ENCODE measurements around the gene PALMD. TPM values are rescaled to one million over a fixed set of nuclear protein-coding genes. Genes with fewer than 3 reads are reported as not detected.

The PALMD gene
- total RNA-seq, 2 donors from 2014 or later, result not detected

DNA sequence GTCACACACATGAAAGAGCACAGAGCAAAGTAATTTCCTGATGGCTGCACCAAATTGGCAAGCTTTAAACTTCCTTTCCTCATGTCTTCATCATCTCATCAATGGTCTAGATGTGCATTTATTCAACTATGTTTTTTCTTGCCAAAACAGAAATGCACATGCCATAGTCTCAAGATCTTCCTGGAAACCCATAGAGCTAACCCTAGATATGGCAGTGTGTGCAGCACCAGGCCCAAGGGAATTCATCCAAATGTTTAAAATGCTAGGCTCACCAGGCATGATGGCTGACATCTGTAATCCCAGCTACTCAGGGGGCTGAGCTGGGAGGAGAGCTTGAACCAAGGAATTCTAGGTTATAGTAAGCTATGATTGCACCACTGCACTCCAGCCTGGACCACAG lies 31.2 kb upstream of the PALMD start:
- H3K27me3 Mint-ChIP-seq, result peaks cover 8% of the 10 kb centered on the region
- H3K9me3 ChIP-seq (ENCODE audit: control insufficient read depth, low read length, poor library complexity, severe bottlenecking), result no peaks in the 10 kb centered on the region
- DNase-seq, result no peak
- H3K27ac Mint-ChIP-seq, result no peak overlapping the region
- no peaks in the 10 kb centered on the region for H3K36me3 Mint-ChIP-seq (ENCODE audit: low read depth)
- no peak overlapping the region for H3K4me3 Mint-ChIP-seq
- H3K4me1 Mint-ChIP-seq, result peaks cover 3% of the 10 kb centered on the region
- ATAC-seq, result no peak

DNA sequence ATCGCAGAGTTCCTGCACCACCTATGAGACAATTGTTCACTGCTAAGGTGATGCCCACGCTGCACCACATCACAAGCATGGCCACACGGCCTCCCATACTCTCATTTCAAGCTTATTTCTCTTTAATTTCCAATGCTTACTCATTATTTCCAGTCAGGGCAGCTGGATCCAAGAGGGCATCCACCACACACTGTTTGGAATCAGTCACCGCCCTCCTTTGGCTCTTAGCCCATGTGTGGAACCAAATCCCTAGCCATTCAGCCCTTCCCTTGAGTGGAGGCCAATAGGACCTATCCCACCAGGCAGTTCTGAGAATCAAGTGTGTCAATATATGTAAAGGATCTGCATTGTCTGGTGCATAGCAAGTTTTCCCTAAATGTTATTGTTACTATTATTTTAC lies 26.3 kb upstream of the PALMD start:
- H3K4me3 Mint-ChIP-seq, result no peak overlapping the region

DNA sequence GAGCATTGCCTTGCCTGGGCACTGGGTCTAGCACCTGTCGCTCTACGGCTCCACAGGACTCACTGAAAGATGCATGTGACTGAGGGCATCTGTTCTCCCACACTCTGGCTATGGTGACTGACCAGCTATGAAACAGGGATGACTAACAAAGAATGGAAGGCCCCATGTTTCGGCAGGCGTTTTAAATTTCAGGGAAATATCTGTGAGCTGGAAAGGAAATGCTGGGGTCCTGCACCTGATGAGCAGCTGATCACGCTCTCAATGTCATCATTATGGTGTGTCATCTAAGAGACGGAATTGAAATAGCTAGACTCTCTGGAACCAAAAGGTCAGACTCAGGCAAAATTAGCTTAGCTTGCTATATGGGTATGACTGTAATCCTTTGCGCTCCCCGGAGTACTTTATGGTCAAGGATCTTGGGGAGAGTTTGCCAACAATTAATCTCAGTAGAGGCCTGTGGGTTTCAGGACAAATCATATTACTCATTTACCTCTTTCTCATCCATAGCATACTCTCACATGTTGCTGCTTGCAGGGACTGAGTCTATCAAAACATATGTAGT lies 24.5 kb upstream of the PALMD start:
- no peak overlapping the region for H3K27ac Mint-ChIP-seq
- H3K9me3 ChIP-seq (ENCODE audit: control insufficient read depth, low read length, poor library complexity, severe bottlenecking), result no peaks in the 10 kb centered on the region
- DNase-seq (no peak), ATAC-seq (no peak)
- peaks cover 14% of the 10 kb centered on the region for H3K27me3 Mint-ChIP-seq
- H3K4me3 Mint-ChIP-seq, result no peak overlapping the region
- H3K36me3 Mint-ChIP-seq (ENCODE audit: low read depth), result no peaks in the 10 kb centered on the region
- no peaks in the 10 kb centered on the region for H3K4me1 Mint-ChIP-seq

More for the DNA sequence above, 26.3 kb upstream of the PALMD start:
- Mint-ChIP-seq H3K27me3 (peaks cover 14% of the 10 kb centered on the region), H3K4me1 (peaks cover 3% of the 10 kb centered on the region), H3K36me3 (ENCODE audit: low read depth) (no peaks in the 10 kb centered on the region), H3K27ac (no peak overlapping the region)
- DNase-seq (no peak), ATAC-seq (no peak)
- H3K9me3 ChIP-seq (ENCODE audit: control insufficient read depth, low read length, poor library complexity, severe bottlenecking), result no peaks in the 10 kb centered on the region

DNA sequence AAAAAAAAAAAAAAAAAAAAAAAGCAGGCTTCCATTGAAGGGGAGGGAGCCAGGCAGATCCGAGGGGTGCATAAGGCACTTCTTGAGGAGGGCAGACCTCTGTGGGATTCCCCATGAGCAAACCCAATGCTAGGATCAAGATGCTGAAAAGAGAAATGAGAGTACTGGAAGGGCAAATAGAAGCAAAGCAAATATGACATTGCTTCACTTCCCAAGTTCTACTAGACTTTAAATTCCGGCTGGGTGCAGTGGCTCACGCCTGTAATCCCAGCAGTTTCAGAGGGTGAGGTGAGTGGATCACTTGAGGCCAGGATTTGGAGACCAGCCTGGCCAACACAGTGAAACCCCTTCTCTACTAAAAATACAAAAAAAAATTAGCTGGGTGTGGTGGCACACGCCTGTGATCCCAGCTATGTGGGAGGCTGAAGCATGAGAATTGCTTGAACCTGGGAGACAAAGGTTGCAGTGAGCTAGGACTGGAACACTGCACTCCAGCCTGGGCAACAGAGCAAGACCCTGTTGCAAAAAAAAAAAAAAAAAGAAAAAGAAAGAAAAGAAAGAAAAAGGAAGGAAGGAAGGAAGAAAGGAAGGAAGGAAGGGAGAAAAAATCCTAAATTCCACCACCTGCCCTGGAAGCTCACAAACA lies 23.1 kb upstream of the PALMD start:
- H3K4me3 Mint-ChIP-seq, result no peak overlapping the region
- H3K27ac Mint-ChIP-seq, result no peak overlapping the region
- no peak for DNase-seq
- H3K4me1 Mint-ChIP-seq, result no peaks in the 10 kb centered on the region
- no peaks in the 10 kb centered on the region for H3K9me3 ChIP-seq (ENCODE audit: control insufficient read depth, low read length, poor library complexity, severe bottlenecking)
- no peak for ATAC-seq
- no peaks in the 10 kb centered on the region for H3K36me3 Mint-ChIP-seq (ENCODE audit: low read depth)
- H3K27me3 Mint-ChIP-seq, result peaks cover 11% of the 10 kb centered on the region

DNA sequence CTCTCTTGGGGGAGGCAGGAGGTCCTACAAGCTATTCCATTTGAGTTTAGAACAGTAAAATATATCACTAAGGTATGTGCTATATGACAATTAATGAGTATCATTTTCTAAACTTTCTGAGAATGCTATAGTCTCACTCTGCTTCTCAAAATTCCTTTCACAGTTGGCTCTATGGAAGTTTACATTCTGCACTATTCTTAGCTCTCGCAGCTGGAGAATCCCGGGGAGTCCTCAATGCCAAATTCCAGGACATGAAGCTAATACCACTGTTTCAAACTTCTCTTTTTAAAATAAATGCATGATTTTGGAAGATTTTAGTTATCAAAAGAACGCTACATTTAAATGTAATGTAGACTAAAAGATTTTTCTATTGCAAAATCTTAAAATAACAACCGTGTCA lies 22.4 kb upstream of the PALMD start:
- H3K4me1 Mint-ChIP-seq, result no peaks in the 10 kb centered on the region
- H3K4me3 Mint-ChIP-seq, result no peak overlapping the region
- H3K36me3 Mint-ChIP-seq (ENCODE audit: low read depth), result no peaks in the 10 kb centered on the region
- ATAC-seq, result no peak
- no peak overlapping the region for H3K27ac Mint-ChIP-seq
- H3K9me3 ChIP-seq (ENCODE audit: control insufficient read depth, low read length, poor library complexity, severe bottlenecking), result no peaks in the 10 kb centered on the region
- peaks cover 10% of the 10 kb centered on the region for H3K27me3 Mint-ChIP-seq
- no peak for DNase-seq

DNA sequence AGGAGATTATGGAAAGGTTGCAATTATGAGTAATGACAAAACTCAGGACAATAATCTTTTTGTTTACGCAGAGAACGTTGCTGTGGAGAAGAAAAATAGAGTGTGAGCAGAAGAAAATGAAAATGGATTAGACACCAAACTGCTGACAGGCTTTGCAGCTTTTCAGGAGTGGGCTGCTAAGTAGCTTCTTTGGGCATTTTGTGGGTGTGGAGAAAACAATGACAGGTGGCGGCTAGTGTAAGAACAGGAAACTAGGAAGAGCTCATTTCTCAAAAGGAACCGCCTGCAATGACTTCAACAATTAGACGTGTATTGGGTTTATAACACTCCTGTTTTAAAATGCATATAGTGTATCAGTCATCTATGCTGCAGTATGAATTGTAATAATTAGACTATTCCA lies 18.3 kb upstream of the PALMD start:
- no peaks in the 10 kb centered on the region for H3K9me3 ChIP-seq (ENCODE audit: control insufficient read depth, low read length, poor library complexity, severe bottlenecking)
- ATAC-seq (no peak), DNase-seq (no peak)
- Mint-ChIP-seq H3K4me1 (no peaks in the 10 kb centered on the region), H3K27me3 (no peaks in the 10 kb centered on the region), H3K27ac (no peak overlapping the region), H3K36me3 (ENCODE audit: low read depth) (no peaks in the 10 kb centered on the region), H3K4me3 (no peak overlapping the region)

DNA sequence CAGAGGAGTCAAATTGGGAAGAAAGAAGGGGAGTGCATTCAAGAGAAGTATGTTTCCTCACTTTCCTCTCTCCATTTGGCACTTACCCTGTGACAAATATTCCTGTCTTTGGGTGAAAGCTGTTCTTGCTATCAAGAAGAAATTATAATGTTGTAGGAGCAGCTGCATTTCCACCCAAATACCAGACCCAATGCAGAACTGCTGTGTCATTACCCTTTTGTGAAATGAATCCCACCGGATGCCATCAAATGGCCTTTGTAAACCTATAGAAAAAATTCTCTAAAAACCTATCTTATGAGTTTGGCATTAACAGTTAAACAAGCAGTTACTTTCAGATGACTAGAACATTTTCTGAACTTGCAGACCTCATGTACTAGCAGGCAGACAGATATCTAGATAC lies 16.7 kb upstream of the PALMD start:
- no peaks in the 10 kb centered on the region for H3K27me3 Mint-ChIP-seq
- ATAC-seq (no peak), DNase-seq (no peak)

DNA sequence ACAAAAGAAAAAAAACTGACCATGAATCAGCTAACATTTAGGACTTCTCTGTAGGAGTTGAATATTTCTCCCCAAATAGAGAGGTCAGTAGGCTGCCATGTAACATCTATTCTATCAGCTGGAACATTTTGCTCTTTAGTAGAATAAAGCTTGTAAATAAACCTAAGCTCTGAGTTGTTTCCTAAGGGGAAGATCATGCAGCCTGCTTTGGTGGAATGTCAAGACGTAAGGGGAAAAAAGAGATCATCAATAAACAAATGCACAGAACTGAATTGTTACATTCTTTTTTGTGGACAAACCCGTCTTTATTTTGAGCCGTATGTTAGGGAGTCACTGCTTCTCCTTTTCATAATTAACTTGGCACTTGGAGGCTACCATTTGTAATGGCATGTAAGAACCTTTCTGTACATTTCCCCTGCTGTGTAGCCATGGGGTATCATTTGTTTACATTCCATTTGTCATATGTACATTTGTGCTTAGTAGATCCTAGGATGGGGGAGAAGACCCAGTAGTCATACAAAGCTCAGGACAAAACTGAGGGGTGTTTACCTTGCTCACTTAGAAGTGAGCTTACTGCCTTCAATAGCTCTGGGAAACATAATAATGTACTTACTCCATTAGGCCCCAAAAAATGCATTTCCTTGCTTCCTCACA lies 10.8 kb upstream of the PALMD start:
- no peaks in the 10 kb centered on the region for H3K4me1 Mint-ChIP-seq
- H3K27me3 Mint-ChIP-seq, result peaks cover 4% of the 10 kb centered on the region
- DNase-seq, result no peak
- H3K27ac Mint-ChIP-seq, result no peak overlapping the region
- no peak for ATAC-seq
- H3K9me3 ChIP-seq (ENCODE audit: control insufficient read depth, low read length, poor library complexity, severe bottlenecking), result no peaks in the 10 kb centered on the region
- no peaks in the 10 kb centered on the region for H3K36me3 Mint-ChIP-seq (ENCODE audit: low read depth)
- no peak overlapping the region for H3K4me3 Mint-ChIP-seq

More for the DNA sequence above, 16.7 kb upstream of the PALMD start:
- no peaks in the 10 kb centered on the region for H3K36me3 Mint-ChIP-seq (ENCODE audit: low read depth)
- H3K4me1 Mint-ChIP-seq, result no peaks in the 10 kb centered on the region
- no peak overlapping the region for H3K4me3 Mint-ChIP-seq
- H3K27ac Mint-ChIP-seq, result no peak overlapping the region
- H3K9me3 ChIP-seq (ENCODE audit: control insufficient read depth, low read length, poor library complexity, severe bottlenecking), result no peaks in the 10 kb centered on the region

DNA sequence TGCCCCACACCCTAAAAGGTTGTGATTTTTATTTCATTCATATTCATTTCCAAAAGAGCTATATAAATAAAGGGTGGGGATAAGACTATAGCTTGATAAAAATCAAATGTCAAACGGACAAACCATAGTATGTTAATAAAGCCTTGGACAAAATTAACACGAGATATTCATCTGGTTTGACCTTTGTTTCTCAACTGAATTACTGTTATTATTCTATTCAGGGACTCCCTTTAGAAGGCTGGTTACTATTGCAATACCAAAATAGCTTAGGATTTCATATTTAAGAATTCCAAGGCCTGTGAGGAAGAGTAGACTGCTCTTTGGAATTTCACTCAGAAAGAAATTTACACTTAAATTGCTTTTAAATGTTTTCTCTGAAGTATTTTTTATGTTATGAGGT lies 10.2 kb upstream of the PALMD start:
- no peaks in the 10 kb centered on the region for H3K9me3 ChIP-seq (ENCODE audit: control insufficient read depth, low read length, poor library complexity, severe bottlenecking)
- DNase-seq, result no peak
- H3K27me3 Mint-ChIP-seq, result peaks cover 4% of the 10 kb centered on the region
- no peak overlapping the region for H3K4me3 Mint-ChIP-seq
- H3K4me1 Mint-ChIP-seq, result no peaks in the 10 kb centered on the region
- H3K36me3 Mint-ChIP-seq (ENCODE audit: low read depth), result no peaks in the 10 kb centered on the region
- ATAC-seq, result no peak
- no peak overlapping the region for H3K27ac Mint-ChIP-seq

DNA sequence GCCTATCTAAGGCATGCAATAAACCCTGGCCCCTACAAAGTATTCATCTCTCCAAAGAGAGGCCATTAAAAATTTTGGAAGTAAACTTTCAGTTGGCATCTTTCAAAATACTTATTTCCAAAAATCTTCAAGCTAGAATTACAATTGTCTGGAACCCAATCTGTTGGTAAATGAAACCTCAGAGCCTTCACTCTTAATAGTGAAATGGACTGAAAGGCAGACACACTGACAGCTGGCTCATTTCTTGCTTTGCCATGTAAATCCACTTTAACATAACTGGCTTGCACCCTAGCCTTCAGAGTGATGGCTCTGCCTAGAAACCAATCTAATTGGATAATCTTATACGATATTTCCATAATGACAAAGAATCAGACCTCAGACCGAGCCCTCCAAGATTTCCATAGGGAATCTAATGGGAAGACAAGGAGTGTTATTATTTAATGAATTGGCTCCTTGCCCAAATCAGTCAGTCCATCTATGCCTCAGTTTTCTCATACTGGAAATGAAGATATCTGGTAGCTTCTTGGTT lies 9.2 kb upstream of the PALMD start:
- DNase-seq, result no peak
- ATAC-seq, result no peak
- no peak overlapping the region for H3K27ac Mint-ChIP-seq
- no peaks in the 10 kb centered on the region for H3K4me1 Mint-ChIP-seq
- peaks cover 4% of the 10 kb centered on the region for H3K27me3 Mint-ChIP-seq
- no peaks in the 10 kb centered on the region for H3K9me3 ChIP-seq (ENCODE audit: control insufficient read depth, low read length, poor library complexity, severe bottlenecking)
- no peak overlapping the region for H3K4me3 Mint-ChIP-seq
- no peaks in the 10 kb centered on the region for H3K36me3 Mint-ChIP-seq (ENCODE audit: low read depth)

DNA sequence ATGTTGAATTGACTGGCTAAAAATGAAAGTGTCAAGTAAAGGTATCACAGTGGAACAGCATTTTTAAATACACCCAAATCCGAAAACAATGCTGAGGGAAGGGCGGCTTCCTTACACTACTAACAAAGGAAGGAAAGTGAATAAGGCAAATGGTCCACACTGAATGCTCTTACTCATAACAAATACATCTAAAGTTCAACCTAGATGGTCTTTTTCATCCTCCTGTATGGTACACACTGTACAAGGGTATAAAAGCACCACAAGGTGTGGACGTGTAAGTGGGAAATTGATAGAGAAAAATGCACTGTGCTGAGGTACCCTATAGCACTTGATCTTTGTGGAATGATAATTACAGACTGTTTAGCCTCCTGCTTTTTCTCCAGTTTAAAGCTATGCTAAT lies 7.1 kb upstream of the PALMD start:
- H3K9me3 ChIP-seq (ENCODE audit: control insufficient read depth, low read length, poor library complexity, severe bottlenecking), result no peaks in the 10 kb centered on the region
- Mint-ChIP-seq H3K4me3 (no peak overlapping the region), H3K27ac (no peak overlapping the region), H3K27me3 (peaks cover 4% of the 10 kb centered on the region), H3K4me1 (no peaks in the 10 kb centered on the region), H3K36me3 (ENCODE audit: low read depth) (no peaks in the 10 kb centered on the region)
- ATAC-seq (no peak), DNase-seq (no peak)

DNA sequence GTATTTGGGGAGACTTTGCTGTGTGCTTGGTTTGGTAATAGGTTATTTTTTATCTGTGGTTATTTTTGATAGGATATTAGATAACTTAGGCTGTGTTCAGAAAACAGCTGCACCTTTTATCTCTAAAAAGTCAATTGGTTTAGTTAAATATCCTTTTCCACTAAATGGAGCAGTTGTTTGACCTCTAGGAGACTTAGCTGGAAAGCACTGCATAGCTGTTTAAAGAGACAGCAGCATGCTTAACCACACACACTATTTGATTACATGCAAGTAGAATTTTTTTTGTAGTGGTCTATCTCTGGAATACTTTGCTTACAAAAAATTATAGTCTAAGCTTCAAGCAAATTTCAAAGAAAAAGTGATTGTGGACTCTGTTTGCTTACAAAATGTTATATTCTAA lies 6.5 kb upstream of the PALMD start:
- H3K9me3 ChIP-seq (ENCODE audit: control insufficient read depth, low read length, poor library complexity, severe bottlenecking), result no peaks in the 10 kb centered on the region
- DNase-seq (no peak), ATAC-seq (no peak)
- Mint-ChIP-seq H3K27me3 (peaks cover 4% of the 10 kb centered on the region), H3K27ac (no peak overlapping the region), H3K36me3 (ENCODE audit: low read depth) (no peaks in the 10 kb centered on the region), H3K4me1 (no peaks in the 10 kb centered on the region), H3K4me3 (no peak overlapping the region)

DNA sequence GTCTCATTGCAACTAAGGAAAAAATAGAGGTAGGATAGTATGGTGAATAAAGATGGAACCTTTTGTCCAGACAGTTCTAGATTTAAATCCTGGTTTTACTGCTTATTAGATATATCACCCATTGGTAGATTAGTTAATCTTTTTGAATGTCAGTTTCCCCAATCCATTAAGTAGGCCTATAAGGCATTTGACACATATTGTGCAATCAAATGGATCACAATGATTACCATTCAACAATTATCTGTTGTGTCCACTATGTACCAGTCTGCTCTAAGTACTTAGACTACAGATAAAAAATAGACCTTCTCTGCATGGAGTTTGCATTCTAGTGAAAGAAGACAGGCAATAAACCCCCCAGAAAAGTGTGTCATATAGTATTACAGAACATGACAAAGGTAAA lies 6.0 kb upstream of the PALMD start:
- no peak overlapping the region for H3K4me3 Mint-ChIP-seq
- peaks cover 4% of the 10 kb centered on the region for H3K27me3 Mint-ChIP-seq
- no peaks in the 10 kb centered on the region for H3K9me3 ChIP-seq (ENCODE audit: control insufficient read depth, low read length, poor library complexity, severe bottlenecking)
- no peaks in the 10 kb centered on the region for H3K36me3 Mint-ChIP-seq (ENCODE audit: low read depth)
- ATAC-seq, result no peak
- no peaks in the 10 kb centered on the region for H3K4me1 Mint-ChIP-seq
- no peak overlapping the region for H3K27ac Mint-ChIP-seq
- no peak for DNase-seq

DNA sequence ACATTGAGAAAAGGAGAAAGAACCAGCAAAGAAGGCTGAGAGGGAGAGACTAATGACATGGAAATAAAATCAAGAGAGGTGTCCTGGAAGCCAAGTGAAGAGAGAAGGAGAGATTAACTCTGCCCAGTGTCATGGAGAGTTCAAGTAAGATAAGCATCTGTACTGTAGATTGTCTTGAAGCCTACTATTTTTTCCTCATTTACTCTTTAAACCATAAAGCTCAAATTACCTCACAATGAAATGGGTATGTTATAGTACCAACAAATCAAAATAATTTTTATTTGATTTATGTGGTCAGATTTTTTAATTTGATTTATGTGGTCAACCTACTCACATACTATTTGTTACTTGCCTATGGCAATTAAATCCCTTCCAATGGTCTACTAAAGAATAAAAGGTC lies 5.2 kb upstream of the PALMD start:
- Mint-ChIP-seq H3K4me1 (no peaks in the 10 kb centered on the region), H3K27ac (no peak overlapping the region), H3K27me3 (peaks cover 11% of the 10 kb centered on the region), H3K36me3 (ENCODE audit: low read depth) (no peaks in the 10 kb centered on the region), H3K4me3 (no peak overlapping the region)
- no peak for ATAC-seq
- H3K9me3 ChIP-seq (ENCODE audit: control insufficient read depth, low read length, poor library complexity, severe bottlenecking), result no peaks in the 10 kb centered on the region
- no peak for DNase-seq
